Activated T-helper 2 cell treated with anti-CD3 and anti-CD28 coated beads, Interferon-gamma antibody, Interleukin-2, Interleukin-4, amounts not matched to agents 10 μg/mL and 5 μg/mL and 100 μg/mL, durations not matched to agents 14 hours and 24 hours and 36 hours (primary cell): ENCODE results near the gene GPR101. TPM values are rescaled to one million over a fixed set of nuclear protein-coding genes. Genes with fewer than 3 reads are reported as not detected.
A peak's percentile ranks its signal among the peaks of the same experiment; 100 is the strongest.
"Not testable (repeated sequence)": the region's sequence is repeated elsewhere in the genome, so short reads cannot be mapped to it uniquely, and the experiment has no call there.

Source experiments
- DNase-seq: peaks from one replicate; pipeline ENCODE4 v3.0.0; 2021; ENCODE audit warnings: low spot score
- H3K27ac Mint-ChIP-seq: one replicate; pipeline ENCODE4 v1.8.0; 2021; ENCODE audit warnings: mixed read lengths
- H3K27me3 Mint-ChIP-seq: one replicate; pipeline ENCODE4 v1.8.0; 2021; ENCODE audit warnings: low read depth, mixed read lengths
- H3K36me3 Mint-ChIP-seq: one replicate; pipeline ENCODE4 v1.8.0; 2021; ENCODE audit warnings: low read depth, mixed read lengths
- H3K4me1 Mint-ChIP-seq: one replicate; pipeline ENCODE4 v1.8.0; 2021; ENCODE audit warnings: low read depth, mixed read lengths
- H3K4me3 Mint-ChIP-seq: one replicate; pipeline ENCODE4 v1.8.0; 2021; ENCODE audit warnings: low read depth, mild to moderate bottlenecking, moderate library complexity, mixed read lengths
- H3K9me3 Mint-ChIP-seq: one replicate; pipeline ENCODE4 v1.8.0; 2021; ENCODE audit warnings: mixed read lengths
- intact Hi-C: fragments of 100-400 bp; cut with micrococcal nuclease; formaldehyde crosslinking; loops from one replicate; pipeline ENCODE4 v1.15.1; 2023
- total RNA-seq: library from RNA; stranded (reverse); gene quantifications from 2 replicates; pipeline ENCODE4 v1.2.3, GENCODE V29; 2022

The GPR101 gene
- total RNA-seq, 1 donor from 2014 or later, result not detected

GRCh38 chrX:137040113-137040794, 6.5 kb upstream of the GPR101 start:
- no peaks in the 10 kb centered on the region for H3K9me3 Mint-ChIP-seq
- intact Hi-C loops, result no loop called here
- H3K27ac Mint-ChIP-seq, result no peak overlapping the region
- H3K27me3 Mint-ChIP-seq, result peaks cover 39% of the 10 kb centered on the region
- H3K4me3 Mint-ChIP-seq, result no peak overlapping the region
- H3K4me1 Mint-ChIP-seq, result peaks cover 3% of the 10 kb centered on the region
- no peaks in the 10 kb centered on the region for H3K36me3 Mint-ChIP-seq
- no peak for DNase-seq

DNA sequence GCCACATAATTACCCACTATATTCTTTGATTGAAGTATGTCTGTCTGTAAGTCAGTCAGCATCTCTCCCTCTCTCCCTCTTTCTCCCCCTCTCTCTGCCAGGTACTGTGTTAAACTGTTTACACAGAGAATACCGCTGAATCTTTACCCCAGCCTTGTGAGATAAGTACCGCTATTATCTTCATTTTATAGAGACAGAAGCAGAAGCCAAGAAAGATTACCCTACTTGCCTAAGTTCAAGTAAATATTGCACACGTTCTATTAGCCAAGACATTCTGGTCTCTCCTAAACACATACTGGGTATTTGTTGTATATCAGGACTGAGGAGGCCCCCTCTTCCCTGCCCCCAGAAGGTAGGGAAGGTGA, 695 bp upstream of the GPR101 start:
- H3K27me3 Mint-ChIP-seq, result peaks cover 59% of the 10 kb centered on the region

DNA sequence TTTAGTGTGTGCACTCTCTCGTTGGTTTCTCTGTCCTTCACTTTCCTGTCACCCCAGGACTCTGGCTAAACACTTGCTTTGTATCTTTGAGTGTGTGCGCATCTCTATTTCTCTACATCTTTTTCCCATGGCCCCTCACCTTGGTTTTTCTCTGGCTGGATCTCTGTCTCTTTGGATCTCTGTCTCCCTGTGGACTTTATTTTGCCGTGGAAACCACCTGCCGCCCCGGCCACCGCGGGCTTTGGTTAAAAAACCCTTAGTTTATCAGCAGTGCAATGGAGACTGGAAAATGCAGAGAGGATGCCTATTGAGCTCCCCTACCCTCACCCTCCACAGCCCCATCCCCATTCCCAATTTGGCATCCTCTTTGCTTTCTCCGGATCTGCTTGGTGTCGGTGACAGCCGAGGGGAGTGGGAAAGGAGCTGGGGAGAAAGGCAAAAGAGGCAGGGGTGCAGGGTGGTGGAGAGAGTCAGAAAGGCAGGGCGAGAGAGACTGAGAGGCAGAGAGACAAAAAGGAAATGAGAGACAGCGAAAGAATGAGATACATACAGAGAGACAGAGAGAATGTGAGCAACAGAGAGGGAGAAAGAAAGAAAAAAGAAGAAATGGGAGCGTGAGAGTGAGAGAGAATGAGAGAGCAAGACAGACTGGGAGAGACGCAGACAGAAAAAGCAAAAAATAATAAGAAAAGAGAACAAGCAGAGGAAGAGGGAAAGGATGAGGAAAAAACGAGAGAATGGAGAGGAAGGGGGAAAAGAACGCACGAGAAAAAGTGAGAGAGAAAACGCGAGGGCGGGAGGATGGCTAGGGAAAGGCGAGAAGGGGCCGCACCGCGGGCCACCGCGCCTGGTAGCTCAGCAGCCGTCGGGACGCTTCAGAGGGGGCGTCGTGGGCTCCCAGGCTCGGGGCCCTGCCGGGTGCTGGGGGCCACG, 688 bp downstream of the GPR101 start:
- Mint-ChIP-seq H3K27me3 (peaks cover 65% of the 10 kb centered on the region), H3K9me3 (no peaks in the 10 kb centered on the region), H3K36me3 (no peaks in the 10 kb centered on the region), H3K4me1 (peaks cover 5% of the 10 kb centered on the region), H3K27ac (no peak overlapping the region), H3K4me3 (no peak overlapping the region)
- no peak for DNase-seq
- intact Hi-C loops, result loop anchor here (2.0 kb wide), 1 partner anchor 20 kb away; no protein-coding TSS in a partner anchor

More for the DNA sequence above, 695 bp upstream of the GPR101 start:
- DNase-seq, result no peak
- Mint-ChIP-seq H3K27ac (no peak overlapping the region), H3K4me3 (no peak overlapping the region), H3K4me1 (peaks cover 8% of the 10 kb centered on the region), H3K36me3 (no peaks in the 10 kb centered on the region), H3K9me3 (no peaks in the 10 kb centered on the region)
- intact Hi-C loops, result no loop called here

DNA sequence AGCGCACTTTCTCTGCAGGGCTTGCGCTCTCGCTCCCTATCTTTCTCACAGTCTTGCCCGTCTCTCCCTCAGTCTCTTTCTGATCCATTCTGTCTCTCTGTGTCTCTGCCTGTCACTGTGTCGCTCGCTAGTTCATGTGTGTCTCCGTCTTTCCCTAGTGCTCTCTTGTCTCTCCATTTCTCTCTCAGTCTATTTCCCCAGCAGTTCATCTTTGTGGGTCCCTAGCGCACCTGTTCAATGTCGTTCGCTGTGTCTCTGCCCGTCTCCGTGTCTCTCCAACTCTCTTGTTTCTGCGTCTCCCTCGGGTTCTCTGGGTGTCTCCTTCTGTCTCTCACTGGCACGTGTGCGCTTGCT, 1.5 kb downstream of the GPR101 start:
- H3K4me1 Mint-ChIP-seq, result peaks cover 5% of the 10 kb centered on the region
- no peak for DNase-seq
- intact Hi-C loops, result loop anchor here (2.0 kb wide), 1 partner anchor 20 kb away; no protein-coding TSS in a partner anchor
- H3K4me3 Mint-ChIP-seq, result no peak overlapping the region
- peaks cover 62% of the 10 kb centered on the region for H3K27me3 Mint-ChIP-seq
- H3K9me3 Mint-ChIP-seq, result no peaks in the 10 kb centered on the region
- no peaks in the 10 kb centered on the region for H3K36me3 Mint-ChIP-seq
- H3K27ac Mint-ChIP-seq, result no peak overlapping the region

DNA sequence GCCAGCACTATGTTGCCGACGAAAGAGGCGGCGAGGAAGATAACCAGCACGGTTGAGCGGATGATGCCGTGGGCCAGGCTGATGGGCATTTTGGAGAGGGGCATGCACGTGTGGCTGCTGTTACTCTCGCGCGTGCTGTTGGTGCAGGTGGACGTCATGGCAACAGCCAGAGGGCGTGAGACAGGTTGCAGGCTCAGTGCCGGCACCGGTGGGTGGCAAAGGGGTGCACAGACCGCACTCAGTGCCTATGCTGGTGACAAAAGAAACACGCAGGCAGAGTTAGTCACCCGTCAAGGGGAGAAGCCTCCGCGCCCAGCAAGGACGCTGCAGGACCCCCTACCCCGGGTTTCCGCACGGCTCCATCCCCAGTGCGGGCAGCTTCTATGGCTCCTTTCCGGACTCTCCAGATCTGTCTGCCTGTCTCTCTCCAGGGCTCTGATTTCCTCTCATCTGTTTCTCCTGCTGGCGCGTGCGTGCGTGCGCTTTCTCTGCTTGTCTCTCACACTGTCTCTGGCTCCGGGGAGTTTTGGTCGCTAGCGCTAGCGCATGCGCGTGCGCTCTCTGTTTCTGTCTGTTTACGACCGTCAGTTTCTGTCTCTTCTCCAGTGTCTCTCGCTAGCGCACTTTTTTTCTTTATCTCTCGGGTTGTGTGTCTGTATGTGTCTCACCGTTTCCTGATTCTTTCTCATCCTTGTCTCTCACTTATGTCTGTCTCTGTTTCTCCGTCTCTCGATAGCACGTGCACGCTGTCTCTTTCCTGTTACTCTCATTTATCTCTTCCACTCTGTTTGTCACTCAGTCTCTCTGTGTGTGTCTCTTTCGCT, 2.1 kb downstream of the GPR101 start:
- DNase-seq, result peak; percentile 48
- Mint-ChIP-seq H3K36me3 (no peaks in the 10 kb centered on the region), H3K9me3 (no peaks in the 10 kb centered on the region), H3K27me3 (peaks cover 61% of the 10 kb centered on the region), H3K4me3 (no peak overlapping the region), H3K27ac (no peak overlapping the region), H3K4me1 (peaks cover 5% of the 10 kb centered on the region)
- intact Hi-C loops, result loop anchor here (2.0 kb wide), 1 partner anchor 21 kb away; no protein-coding TSS in a partner anchor

DNA sequence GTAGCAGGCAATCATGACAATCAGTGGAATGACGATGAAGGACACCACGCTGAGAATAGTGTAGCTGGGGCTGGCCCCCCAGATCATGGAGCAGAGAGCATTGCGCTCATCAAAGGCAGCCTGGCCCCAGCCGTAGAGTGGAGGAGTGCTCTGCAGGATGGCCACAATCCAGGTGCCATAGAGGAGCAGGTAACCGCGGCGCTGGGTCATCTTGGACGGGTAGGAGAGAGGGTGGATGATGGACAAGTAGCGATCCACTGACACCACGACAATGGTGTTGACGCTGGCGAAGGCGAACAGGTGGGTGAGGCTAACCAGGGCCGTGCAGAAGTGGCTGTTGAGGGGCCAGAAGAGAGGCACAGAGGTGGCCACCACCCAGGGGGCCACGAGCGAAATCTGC, 2.8 kb downstream of the GPR101 start:
- no peak overlapping the region for H3K27ac Mint-ChIP-seq
- H3K36me3 Mint-ChIP-seq, result no peaks in the 10 kb centered on the region
- H3K9me3 Mint-ChIP-seq, result no peaks in the 10 kb centered on the region
- no peak for DNase-seq
- peaks cover 57% of the 10 kb centered on the region for H3K27me3 Mint-ChIP-seq
- H3K4me1 Mint-ChIP-seq, result peaks cover 5% of the 10 kb centered on the region
- H3K4me3 Mint-ChIP-seq, result no peak overlapping the region
- intact Hi-C loops, result no loop called here

DNA sequence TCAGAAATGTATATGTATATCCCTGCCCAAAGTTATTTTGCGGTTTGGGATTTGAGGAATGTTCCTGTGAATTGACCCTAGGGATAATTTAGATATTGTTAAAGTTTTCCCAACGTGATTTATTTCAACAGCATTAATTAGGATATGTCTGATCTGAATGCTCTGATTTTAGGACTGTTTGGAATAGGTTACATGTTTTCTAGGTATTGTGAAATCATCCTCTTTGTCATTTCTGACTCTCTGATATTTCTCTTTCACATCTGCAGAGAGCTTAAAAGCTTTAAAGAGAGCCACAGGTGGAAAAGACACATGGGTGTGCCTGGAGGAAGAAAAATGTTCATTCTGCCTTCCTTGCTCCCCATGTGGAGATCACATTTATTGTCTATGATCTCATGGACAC, 5.1 kb downstream of the GPR101 start:
- no peaks in the 10 kb centered on the region for H3K36me3 Mint-ChIP-seq
- peaks cover 5% of the 10 kb centered on the region for H3K4me1 Mint-ChIP-seq
- H3K4me3 Mint-ChIP-seq, result no peak overlapping the region
- intact Hi-C loops, result no loop called here
- DNase-seq, result no peak
- H3K9me3 Mint-ChIP-seq, result no peaks in the 10 kb centered on the region
- peaks cover 42% of the 10 kb centered on the region for H3K27me3 Mint-ChIP-seq
- no peak overlapping the region for H3K27ac Mint-ChIP-seq

DNA sequence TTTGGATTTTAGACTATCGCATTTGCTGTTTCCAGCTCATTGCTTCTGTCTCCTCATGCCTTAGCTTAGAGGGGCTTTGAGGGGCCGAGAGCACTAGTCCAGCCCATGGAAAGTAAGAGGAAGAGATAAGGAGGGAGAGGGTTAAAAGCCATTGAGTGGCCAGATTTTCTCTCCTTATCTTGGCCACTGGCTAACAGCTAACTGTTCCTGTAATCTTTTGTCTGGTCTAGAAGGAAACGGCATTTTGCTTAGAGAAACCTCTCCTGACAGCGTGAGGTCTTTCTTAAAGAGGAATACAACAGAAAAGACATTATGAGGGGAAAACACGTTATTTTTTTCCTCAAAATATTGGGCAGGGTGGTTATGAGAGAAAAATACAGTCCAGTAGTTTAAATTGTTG, 7.9 kb downstream of the GPR101 start:
- DNase-seq, result no peak
- Mint-ChIP-seq H3K4me3 (no peak overlapping the region), H3K9me3 (no peaks in the 10 kb centered on the region), H3K27me3 (peaks cover 37% of the 10 kb centered on the region), H3K4me1 (peaks cover 1% of the 10 kb centered on the region), H3K27ac (no peak overlapping the region), H3K36me3 (no peaks in the 10 kb centered on the region)
- intact Hi-C loops, result no loop called here

- H3K9me3 Mint-ChIP-seq, H3K36me3 Mint-ChIP-seq, H3K4me1 Mint-ChIP-seq, intact Hi-C loops, H3K4me3 Mint-ChIP-seq, H3K27ac Mint-ChIP-seq, DNase-seq, H3K27me3 Mint-ChIP-seq: not testable (repeated sequence)
Observed at GRCh38 chrX:137000236-137000635, 33.6 kb downstream of the GPR101 start.

- intact Hi-C loops, result no loop called here
- Mint-ChIP-seq H3K27me3 (no peaks in the 10 kb centered on the region), H3K36me3 (no peaks in the 10 kb centered on the region), H3K9me3 (no peaks in the 10 kb centered on the region), H3K4me3 (no peak overlapping the region), H3K4me1 (no peaks in the 10 kb centered on the region), H3K27ac (no peak overlapping the region)
- DNase-seq, result no peak
Observed at GRCh38 chrX:136999024-136999423, 34.8 kb downstream of the GPR101 start.
